K562 (cell line): Measurements from ENCODE around the gene BTBD17. TPM values are rescaled to one million over a fixed set of nuclear protein-coding genes. Genes with fewer than 3 reads are reported as not detected.

Experiments
- DMBX1 ChIP-seq: fragments of 250-450 bp; sonication (Bioruptor Pico); IDR thresholded peaks from 2 replicates; pipeline ENCODE4 v1.8.0; 2022; ENCODE audit warnings: inconsistent platforms, mild to moderate bottlenecking, moderate library complexity, borderline replicate concordance
- GTF2A2 ChIP-seq: IDR thresholded peaks from 2 replicates; pipeline ENCODE4 v1.6.1; 2016; ENCODE audit warnings: mild to moderate bottlenecking, missing genetic modification characterization, missing compliant biosample characterization
- HMG20B ChIP-seq: fragments of 250-450 bp; sonication (Bioruptor Pico); IDR thresholded peaks from 2 replicates; pipeline ENCODE4 v1.5.0; 2021; ENCODE audit warnings: mild to moderate bottlenecking
- HNRNPH1 ChIP-seq: fragments of 200-400 bp; formaldehyde crosslinking; optimal IDR thresholded peaks from 2 replicates; pipeline ENCODE3; 2017; ENCODE audit warnings: low read depth, mild to moderate bottlenecking, low read length, moderate library complexity
- NFE2L1 ChIP-seq: fragments of 450-650 bp; IDR thresholded peaks from 2 replicates; pipeline ENCODE4 v1.6.1; 2016; ENCODE audit warnings: missing genetic modification characterization, low read depth, mild to moderate bottlenecking, missing compliant biosample characterization, moderate library complexity, borderline replicate concordance
- TOE1 ChIP-seq, 2 experiments: fragments of 450-650 bp in 1 of 2; sonication (generic) in 1 of 2; formaldehyde crosslinking in 1 of 2; IDR thresholded peaks; 2 replicates each; pipeline versions ENCODE4 v1.7.1 to v1.8.0; 2016 to 2022; ENCODE audit warnings: borderline replicate concordance in 2 of 2, mild to moderate bottlenecking in 2 of 2, antibody characterized with exemption in 1 of 2, inconsistent platforms in 1 of 2, low read depth in 1 of 2, missing genetic modification reagents in 1 of 2, moderate library complexity in 1 of 2
- ZBED1 ChIP-seq: IDR thresholded peaks from 2 replicates; pipeline ENCODE4 v1.6.1; 2014
- ZC3H4 ChIP-seq: sonication (generic); formaldehyde crosslinking; IDR thresholded peaks from 2 replicates; pipeline ENCODE4 v1.9.0; 2021; ENCODE audit warnings: missing genetic modification reagents, borderline replicate concordance
- ZNF140 ChIP-seq: fragments of 250-450 bp; sonication (Bioruptor Pico); IDR thresholded peaks from 2 replicates; pipeline ENCODE4 v1.8.0; 2021; ENCODE audit warnings: moderate library complexity, mild to moderate bottlenecking, inconsistent platforms
- ZNF764 ChIP-seq: fragments of 250-450 bp; sonication (Bioruptor Pico); IDR thresholded peaks from 2 replicates; pipeline ENCODE4 v1.4.0; 2020; ENCODE audit warnings: low read depth, mild to moderate bottlenecking, moderate library complexity
- polyA plus RNA-seq, 8 experiments: library from polyadenylated mRNA; depleted of rRNA in 4 of 8; stranded (reverse) in 5 of 8; unstranded in 3 of 8; fragments of >200 nt; fragmentation: Nextera tagmentation in 2 of 8; fragmentation: Illumina TruSeq in 1 of 8; extraction: Ambion mirVana in 2 of 8; extraction: Trizol in 1 of 8; gene quantifications; 2 replicates each; pipeline versions ENCODE4 v1.2.1 to v1.2.3, GENCODE V29; 2011 to 2014; ENCODE audit warnings: inconsistent platforms in 1 of 8, missing spikeins in 1 of 8
- total RNA-seq, 7 experiments: library from RNA; depleted of rRNA in 6 of 7; stranded (reverse); fragments of >200 nt in 6 of 7; fragmentation: Illumina TruSeq in 2 of 7; extraction: Trizol in 2 of 7; gene quantifications; 2 replicates each; pipeline versions ENCODE4 v1.2.1 to v1.2.3, GENCODE V29; 2011 to 2021; ENCODE audit warnings: low replicate concordance in 1 of 7
- TF ChIP-seq, protein P1 (sequence below): fragments of 450-650 bp; IDR thresholded peaks from 2 replicates; pipeline ENCODE4 v1.6.1; 2017; ENCODE audit warnings: antibody characterized with exemption, mild to moderate bottlenecking
- TF ChIP-seq, protein P2 (sequence below): sonication (generic); formaldehyde crosslinking; IDR thresholded peaks from 2 replicates; pipeline ENCODE4 v1.8.0; 2022; ENCODE audit warnings: missing genetic modification reagents, mild to moderate bottlenecking, moderate library complexity, borderline replicate concordance
- TF ChIP-seq, protein P3 (sequence below): fragments of 450-650 bp; IDR thresholded peaks from 2 replicates; pipeline ENCODE4 v1.6.1; 2014; ENCODE audit warnings: low read depth, mild to moderate bottlenecking, moderate library complexity, borderline replicate concordance

The BTBD17 gene
- total and polyA plus RNA-seq, 9 of the 15 experiments (the other 6 are each of a cell fraction or from before 2014, with no cell fraction given): not detected

DNA sequence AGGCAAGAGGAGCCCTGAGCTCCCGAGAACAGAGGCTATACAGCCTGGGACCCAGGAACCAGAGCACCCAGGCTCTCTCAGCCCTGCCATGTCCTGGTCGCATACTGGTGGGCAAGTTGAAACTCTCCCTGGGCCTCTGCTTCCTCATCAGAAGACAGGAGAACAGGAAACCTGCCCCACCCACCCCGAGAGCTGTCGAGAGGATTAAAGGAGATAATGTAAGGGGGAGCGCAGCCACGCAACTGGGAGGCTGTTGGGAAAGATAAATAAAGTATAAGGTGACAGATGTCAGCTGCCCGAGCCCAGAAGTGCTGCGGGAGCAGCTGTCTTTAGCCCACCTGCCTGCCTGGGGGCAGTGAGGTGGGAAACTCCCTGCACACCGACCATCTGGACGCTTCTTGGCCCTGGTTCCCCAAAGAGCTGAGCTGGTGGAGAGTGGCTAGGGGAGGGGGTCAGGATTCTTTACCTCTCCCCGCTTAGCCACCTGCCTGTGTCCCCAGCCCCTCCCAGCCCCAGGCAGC is 28.8 kb downstream of the BTBD17 start (continued):
- TF ChIP-seq, protein P1, sequence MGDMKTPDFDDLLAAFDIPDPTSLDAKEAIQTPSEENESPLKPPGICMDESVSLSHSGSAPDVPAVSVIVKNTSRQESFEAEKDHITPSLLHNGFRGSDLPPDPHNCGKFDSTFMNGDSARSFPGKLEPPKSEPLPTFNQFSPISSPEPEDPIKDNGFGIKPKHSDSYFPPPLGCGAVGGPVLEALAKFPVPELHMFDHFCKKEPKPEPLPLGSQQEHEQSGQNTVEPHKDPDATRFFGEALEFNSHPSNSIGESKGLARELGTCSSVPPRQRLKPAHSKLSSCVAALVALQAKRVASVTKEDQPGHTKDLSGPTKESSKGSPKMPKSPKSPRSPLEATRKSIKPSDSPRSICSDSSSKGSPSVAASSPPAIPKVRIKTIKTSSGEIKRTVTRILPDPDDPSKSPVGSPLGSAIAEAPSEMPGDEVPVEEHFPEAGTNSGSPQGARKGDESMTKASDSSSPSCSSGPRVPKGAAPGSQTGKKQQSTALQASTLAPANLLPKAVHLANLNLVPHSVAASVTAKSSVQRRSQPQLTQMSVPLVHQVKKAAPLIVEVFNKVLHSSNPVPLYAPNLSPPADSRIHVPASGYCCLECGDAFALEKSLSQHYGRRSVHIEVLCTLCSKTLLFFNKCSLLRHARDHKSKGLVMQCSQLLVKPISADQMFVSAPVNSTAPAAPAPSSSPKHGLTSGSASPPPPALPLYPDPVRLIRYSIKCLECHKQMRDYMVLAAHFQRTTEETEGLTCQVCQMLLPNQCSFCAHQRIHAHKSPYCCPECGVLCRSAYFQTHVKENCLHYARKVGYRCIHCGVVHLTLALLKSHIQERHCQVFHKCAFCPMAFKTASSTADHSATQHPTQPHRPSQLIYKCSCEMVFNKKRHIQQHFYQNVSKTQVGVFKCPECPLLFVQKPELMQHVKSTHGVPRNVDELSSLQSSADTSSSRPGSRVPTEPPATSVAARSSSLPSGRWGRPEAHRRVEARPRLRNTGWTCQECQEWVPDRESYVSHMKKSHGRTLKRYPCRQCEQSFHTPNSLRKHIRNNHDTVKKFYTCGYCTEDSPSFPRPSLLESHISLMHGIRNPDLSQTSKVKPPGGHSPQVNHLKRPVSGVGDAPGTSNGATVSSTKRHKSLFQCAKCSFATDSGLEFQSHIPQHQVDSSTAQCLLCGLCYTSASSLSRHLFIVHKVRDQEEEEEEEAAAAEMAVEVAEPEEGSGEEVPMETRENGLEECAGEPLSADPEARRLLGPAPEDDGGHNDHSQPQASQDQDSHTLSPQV: no peak
- TF ChIP-seq ZBED1: no peak
- no peak for TF ChIP-seq NFE2L1 (tag)
- TF ChIP-seq HNRNPH1: no peak
- TF ChIP-seq, protein P2, sequence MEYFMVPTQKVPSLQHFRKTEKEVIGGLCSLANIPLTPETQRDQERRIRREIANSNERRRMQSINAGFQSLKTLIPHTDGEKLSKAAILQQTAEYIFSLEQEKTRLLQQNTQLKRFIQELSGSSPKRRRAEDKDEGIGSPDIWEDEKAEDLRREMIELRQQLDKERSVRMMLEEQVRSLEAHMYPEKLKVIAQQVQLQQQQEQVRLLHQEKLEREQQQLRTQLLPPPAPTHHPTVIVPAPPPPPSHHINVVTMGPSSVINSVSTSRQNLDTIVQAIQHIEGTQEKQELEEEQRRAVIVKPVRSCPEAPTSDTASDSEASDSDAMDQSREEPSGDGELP (CRISPR knock-in tag): peak; percentile 90
- TF ChIP-seq ZC3H4 (CRISPR knock-in tag): no peak
- TF ChIP-seq TOE1 (IDR thresholded peaks at IDR 0.05; ENCODE audit: borderline replicate concordance): peak; percentile 20; the same call in 1 of the 2 replicates
- no peak for TF ChIP-seq TOE1 (CRISPR knock-in tag; IDR thresholded peaks at IDR 0.05; ENCODE audit: borderline replicate concordance, low read depth)
- no peak for TF ChIP-seq ZNF140 (CRISPR knock-in tag)
- no peak for TF ChIP-seq ZNF764 (CRISPR knock-in tag)
- TF ChIP-seq, protein P3, sequence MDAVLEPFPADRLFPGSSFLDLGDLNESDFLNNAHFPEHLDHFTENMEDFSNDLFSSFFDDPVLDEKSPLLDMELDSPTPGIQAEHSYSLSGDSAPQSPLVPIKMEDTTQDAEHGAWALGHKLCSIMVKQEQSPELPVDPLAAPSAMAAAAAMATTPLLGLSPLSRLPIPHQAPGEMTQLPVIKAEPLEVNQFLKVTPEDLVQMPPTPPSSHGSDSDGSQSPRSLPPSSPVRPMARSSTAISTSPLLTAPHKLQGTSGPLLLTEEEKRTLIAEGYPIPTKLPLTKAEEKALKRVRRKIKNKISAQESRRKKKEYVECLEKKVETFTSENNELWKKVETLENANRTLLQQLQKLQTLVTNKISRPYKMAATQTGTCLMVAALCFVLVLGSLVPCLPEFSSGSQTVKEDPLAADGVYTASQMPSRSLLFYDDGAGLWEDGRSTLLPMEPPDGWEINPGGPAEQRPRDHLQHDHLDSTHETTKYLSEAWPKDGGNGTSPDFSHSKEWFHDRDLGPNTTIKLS: peak; percentile 17; the same call in 1 of the 2 replicates
- peak; percentile 90; the same call in 1 of the 2 replicates for TF ChIP-seq DMBX1 (CRISPR knock-in tag)
- TF ChIP-seq GTF2A2 (tag): no peak
- no peak for TF ChIP-seq HMG20B
